HFFc6 (cell line): ENCODE data around the gene HCK. TPM values are rescaled to one million over a fixed set of nuclear protein-coding genes. Genes with fewer than 3 reads are reported as not detected.
A peak's percentile ranks its signal among the peaks of the same experiment; 100 is the strongest.

ENCODE experiments used
- DNase-seq: peaks from one replicate; pipeline ENCODE4 v3.0.0-alpha.2; 2018
- H3K27ac Mint-ChIP-seq: 2 replicates; pipeline ENCODE4 v1.8.0; 2020; ENCODE audit warnings: mild to moderate bottlenecking, mixed read lengths
- H3K27me3 Mint-ChIP-seq: 2 replicates; pipeline ENCODE4 v1.8.0; 2021; ENCODE audit warnings: mild to moderate bottlenecking, moderate library complexity, mixed read lengths; ENCODE audit not compliant: insufficient read depth
- H3K36me3 Mint-ChIP-seq: 2 replicates; pipeline ENCODE4 v1.8.0; 2021; ENCODE audit warnings: low read depth, mixed read lengths
- H3K4me1 Mint-ChIP-seq: 2 replicates; pipeline ENCODE4 v1.8.0; 2020; ENCODE audit warnings: low read depth, mixed read lengths
- H3K4me3 Mint-ChIP-seq: 2 replicates; pipeline ENCODE4 v1.8.0; 2020; ENCODE audit warnings: mild to moderate bottlenecking, moderate library complexity, mixed read lengths
- H3K9me3 Mint-ChIP-seq: 2 replicates; pipeline ENCODE4 v1.8.0; 2020; ENCODE audit warnings: mild to moderate bottlenecking, mixed read lengths
- CTCF ChIP-seq: fragments of 200-600 bp; sonication (generic); IDR thresholded peaks from 2 replicates; pipeline ENCODE4 v1.5.0; 2021; ENCODE audit warnings: antibody characterized with exemption, mild to moderate bottlenecking
- total RNA-seq, 6 experiments: library from RNA; stranded (reverse); fragmentation: NEBNext Ultra II Directional; extraction: Animal tissue kit (Norgen Biotek cat#: 25700); gene quantifications; 2 replicates in 1 of 6; 3 replicates in 5 of 6; pipeline ENCODE4 v1.2.3, GENCODE V29; 2021

HCK gene
- total RNA-seq, 6 experiments from 2014 or later = not detected

- Mint-ChIP-seq H3K27ac (peak within 1 kb of the TSS; percentile 97), H3K4me1 (peaks cover 41% of the 10 kb centered on the region), H3K4me3 (peak within 1 kb of the TSS; percentile 96), H3K27me3 (no peaks in the 10 kb centered on the region), H3K9me3 (no peaks in the 10 kb centered on the region), H3K36me3 (peaks cover 18% of the 10 kb centered on the region)
- TF ChIP-seq CTCF = no peak
- DNase-seq = peak; percentile 90
These were observed 57.5 kb downstream of the HCK start, which contains the start of gene TM9SF4 for GRCh38 chr20:32109392-32110172. TM9SF4 (plus strand) TSS chr20:32109714; CDS start chr20:32109741, 27 bp downstream.

GRCh38 chr20:32110173-32110704 is 58.2 kb downstream of the HCK start:
- DNase-seq = no peak
- Mint-ChIP-seq H3K36me3 (peaks cover 18% of the 10 kb centered on the region), H3K27ac (peak overlapping the region; percentile 97), H3K9me3 (no peaks in the 10 kb centered on the region), H3K4me1 (peaks cover 48% of the 10 kb centered on the region), H3K27me3 (no peaks in the 10 kb centered on the region), H3K4me3 (peak overlapping the region; percentile 96)
- no peak for TF ChIP-seq CTCF

- Mint-ChIP-seq H3K4me1 (peaks cover 51% of the 10 kb centered on the region), H3K4me3 (peak overlapping the region; percentile 96), H3K27ac (peak overlapping the region; percentile 97), H3K36me3 (peaks cover 18% of the 10 kb centered on the region), H3K9me3 (no peaks in the 10 kb centered on the region), H3K27me3 (no peaks in the 10 kb centered on the region)
- no peak for TF ChIP-seq CTCF
- DNase-seq = no peak
These were observed 58.7 kb downstream of the HCK start for GRCh38 chr20:32110727-32111126.

GRCh38 chr20:32111156-32111686 is 59.2 kb downstream of the HCK start:
- no peak for DNase-seq
- H3K4me3 Mint-ChIP-seq = peak overlapping the region; percentile 96
- H3K9me3 Mint-ChIP-seq = no peaks in the 10 kb centered on the region
- H3K36me3 Mint-ChIP-seq = peaks cover 18% of the 10 kb centered on the region
- peaks cover 53% of the 10 kb centered on the region for H3K4me1 Mint-ChIP-seq
- no peak for TF ChIP-seq CTCF
- peak overlapping the region; percentile 1 for H3K27ac Mint-ChIP-seq
- no peaks in the 10 kb centered on the region for H3K27me3 Mint-ChIP-seq

- no peak for TF ChIP-seq CTCF
- Mint-ChIP-seq H3K27me3 (no peaks in the 10 kb centered on the region), H3K36me3 (peaks cover 18% of the 10 kb centered on the region), H3K4me3 (peak overlapping the region; percentile 55), H3K27ac (peak overlapping the region; percentile 1), H3K4me1 (peaks cover 58% of the 10 kb centered on the region), H3K9me3 (no peaks in the 10 kb centered on the region)
- DNase-seq = no peak
These were observed 59.7 kb downstream of the HCK start for GRCh38 chr20:32111753-32112152.
